Pancreas (tissue), 10 donors: ENCODE measurements around the gene SBF2. TPM values are rescaled to one million over a fixed set of nuclear protein-coding genes. Genes with fewer than 3 reads are reported as not detected.

Experiments
- ATAC-seq, 4 donors: fragments of 200-7000 bp; cut with Tn5 transposase; one replicate each; pipeline versions ENCODE4 v1.8.0 to v1.9.1; 2020; ENCODE audit warnings: mild to moderate bottlenecking in 4 of 4, moderate library complexity in 4 of 4
- DNase-seq, 6 donors: peaks; one replicate each; pipeline ENCODE4 v3.0.0-alpha.2; 2020
- FAIRE-seq: peaks from 2 replicates; lab custom pipeline; 2012; peaks lifted over from hg19 to GRCh38; lab: Jason Lieb, UNC
- H3K27ac ChIP-seq, 4 donors: fragments of 200-600 bp; sonication (generic); 1 replicate in 3 of 4; 2 replicates in 1 of 4; pipeline versions ENCODE4 v1.5.0 to v1.8.0; 2020
- H3K27me3 ChIP-seq, 4 donors: fragments of 200-600 bp; one replicate each; pipeline ENCODE4 v1.8.0; 2021
- H3K36me3 ChIP-seq, 3 donors: fragments of 200-600 bp; sonication (generic) in 1 of 3; one replicate each; pipeline versions ENCODE4 v1.5.0 to v1.8.0; 2020 to 2021
- H3K4me1 ChIP-seq, 3 donors: fragments of 200-600 bp; one replicate each; pipeline ENCODE4 v1.8.0; 2021
- H3K4me3 ChIP-seq, 4 donors: fragments of 200-600 bp; sonication (generic) in 2 of 4; one replicate each; pipeline versions ENCODE4 v1.5.0 to v1.8.0; 2020 to 2021
- H3K9me3 ChIP-seq, 4 donors: fragments of 200-600 bp; one replicate each; pipeline ENCODE4 v1.8.0; 2021
- CTCF ChIP-seq, 4 donors: fragments of 200-600 bp; sonication (generic) in 3 of 4; IDR thresholded peaks; one replicate each; pipeline versions ENCODE4 v1.5.0 to v1.8.0; 2021; ENCODE audit warnings: antibody characterized with exemption in 4 of 4
- whole genome bisulfite sequencing, 2 donors: extraction: QIAGEN DNeasy Blood & Tissue Kit; methylation state at CpG; one replicate each; pipeline ENCODE4 v1.1.7; 2013; 5-methylcytosine and 5-hydroxymethylcytosine counted together
- intact Hi-C, 3 donors: fragments of 100-400 bp; cut with DNase I; formaldehyde crosslinking; loops; one replicate each; pipeline versions ENCODE4 v1.11.1 to v1.14.2; 2022
- polyA plus RNA-seq, 2 donors: library from polyadenylated mRNA; stranded (reverse); fragments of 200-250 nt; gene quantifications; one replicate each; pipeline ENCODE4 v1.2.3, GENCODE V29; 2013
- total RNA-seq, 6 donors: library from RNA; stranded (reverse); fragmentation: NEBNext Ultra II Directional in 4 of 6; extraction: Animal tissue kit (Norgen Biotek cat#: 25700) in 4 of 6; gene quantifications; one replicate each; pipeline versions ENCODE4 v1.2.1 to v1.2.4, GENCODE V29; 2021 to 2023
- donor health status: healthy with polysubstance abuse.
- donor health status: DM: no; HTN: no; CAD: no; lungs with moderate emphysema.
- donor health status: DM: no; HTN: no; CAD: no.
- donor health status: control.
- donor health status: control.
- donor health status: Bipolar disorder and iron deficiency.
- donor health status: DM: yes; HTN: yes; CAD: no.
- donor health status: DM: no; HTN: no; CAD: no.
- donor health status: DM: no; HTN: no; CAD: no.
- donor health status: DM: yes; HTN: yes; CAD: no.

The SBF2 gene
- total and polyA plus RNA-seq, 8 donors = 4.6 to 21.8 (median 10.3) TPM

- no peak for DNase-seq
- no peak overlapping the region for H3K4me3 ChIP-seq
- H3K36me3 ChIP-seq = no peaks in the 10 kb centered on the region
- H3K27ac ChIP-seq = no peak overlapping the region
- no peaks in the 10 kb centered on the region for H3K9me3 ChIP-seq
- FAIRE-seq = no peak
- ATAC-seq = no peak
- TF ChIP-seq CTCF (IDR thresholded peaks at IDR 0.05) = no peak
- H3K27me3 ChIP-seq = no peaks in the 10 kb centered on the region
- H3K4me1 ChIP-seq = peaks cover 0 to 8% (median 0%) of the 10 kb centered on the region in 3 donors
- intact Hi-C loops = no loop called here
These were observed 243.5 kb downstream of the SBF2 start for GRCh38 chr11:10050561-10050960.

- intact Hi-C loops = no loop called here
- 88% methylated on average over 3 of the region's 3 CpGs for WGBS, 2 donors
- TF ChIP-seq CTCF (IDR thresholded peaks at IDR 0.05) = no peak
- H3K4me1 ChIP-seq = peaks cover 0 to 8% (median 0%) of the 10 kb centered on the region in 3 donors
- H3K9me3 ChIP-seq = no peaks in the 10 kb centered on the region
- no peak for FAIRE-seq
- H3K27me3 ChIP-seq = no peaks in the 10 kb centered on the region
- H3K36me3 ChIP-seq = no peaks in the 10 kb centered on the region
- no peak for DNase-seq
- no peak for ATAC-seq
- H3K27ac ChIP-seq = no peak overlapping the region
- H3K4me3 ChIP-seq = no peak overlapping the region
These were observed 244.3 kb downstream of the SBF2 start for GRCh38 chr11:10049756-10050155.

- no peaks in the 10 kb centered on the region for H3K9me3 ChIP-seq
- H3K27ac ChIP-seq = no peak overlapping the region
- DNase-seq (no peak), FAIRE-seq (no peak), ATAC-seq (no peak)
- H3K27me3 ChIP-seq = no peaks in the 10 kb centered on the region
- H3K4me1 ChIP-seq = peaks cover 0 to 8% (median 0%) of the 10 kb centered on the region in 3 donors
- intact Hi-C loops = no loop called here
- H3K4me3 ChIP-seq = no peak overlapping the region
- no peak for TF ChIP-seq CTCF (IDR thresholded peaks at IDR 0.05)
- H3K36me3 ChIP-seq = no peaks in the 10 kb centered on the region
These were observed 245.7 kb downstream of the SBF2 start for GRCh38 chr11:10048350-10048749.

- WGBS, 2 donors = 94% methylated on average over 5 of the region's 5 CpGs
- FAIRE-seq (no peak), ATAC-seq (no peak), DNase-seq (no peak)
- intact Hi-C loops = no loop called here
- Histone ChIP-seq H3K9me3 (no peaks in the 10 kb centered on the region), H3K27ac (no peak overlapping the region), H3K27me3 (no peaks in the 10 kb centered on the region), H3K4me3 (no peak overlapping the region), H3K4me1 (peaks cover 0 to 2% (median 0%) of the 10 kb centered on the region in 3 donors), H3K36me3 (no peaks in the 10 kb centered on the region)
- TF ChIP-seq CTCF (IDR thresholded peaks at IDR 0.05) = no peak
These were observed 249.4 kb downstream of the SBF2 start for GRCh38 chr11:10044618-10045017.

GRCh38 chr11:10042699-10043098, 251.3 kb downstream of the SBF2 start:
- Histone ChIP-seq H3K4me1 (peaks cover 0 to 3% (median 0%) of the 10 kb centered on the region in 3 donors), H3K36me3 (no peaks in the 10 kb centered on the region), H3K4me3 (no peak overlapping the region), H3K9me3 (no peaks in the 10 kb centered on the region), H3K27ac (no peak overlapping the region), H3K27me3 (no peaks in the 10 kb centered on the region)
- ATAC-seq (peak in 2 of 4 donors; percentile 34 to 44), DNase-seq (no peak), FAIRE-seq (no peak)
- 50 to 52% methylated on average over 4 of the region's 4 CpGs for WGBS, 2 donors
- no peak for TF ChIP-seq CTCF (IDR thresholded peaks at IDR 0.05)
- intact Hi-C loops = no loop called here
